Measurements from ENCODE around the gene KLHL22. TPM values are rescaled to one million over a fixed set of nuclear protein-coding genes. Genes with fewer than 3 reads are reported as not detected.

KLHL22 gene
- total and polyA plus RNA-seq, 2 of the 8 experiments (the other 6 are each of a cell fraction or from before 2014, with no cell fraction given) = 9.4 to 16.2 TPM

GRCh38 chr22:20490183-20490940, 5.2 kb downstream of the KLHL22 start:
- Histone ChIP-seq H4K20me1 (replicated peaks in 1 of 2; ENCODE audit: control insufficient read depth in 1 of 2, insufficient read depth in 2 of 2, low read length in 2 of 2) (peaks cover 6 to 13% of the 10 kb centered on the region in 2 experiments), H3K79me2 (ENCODE audit: control insufficient read depth in 1 of 2, insufficient read depth in 2 of 2, low read length in 2 of 2) (no peaks in the 10 kb centered on the region)

More at GRCh38 chr22:20490183-20490940, 5.2 kb downstream of the KLHL22 start:
- no peak overlapping the region for H4K8ac ChIP-seq (ENCODE audit: extremely low read depth, insufficient read depth, low read length)
- no peak for TF ChIP-seq KDM4A (IDR thresholded peaks at IDR 0.05; ENCODE audit: low read depth, low read length, severe bottlenecking)
- no peak overlapping the region for H4K91ac ChIP-seq (replicated peaks; ENCODE audit: insufficient read length, low read length)
- FAIRE-seq (no peak), DNase-seq (ENCODE audit: low read depth in 1 of 2, low spot score in 2 of 2) (no peak)
- H3K27me3 ChIP-seq (replicated peaks in 1 of 4; ENCODE audit: control insufficient read depth in 3 of 4, extremely low read depth in 1 of 4, insufficient read depth in 3 of 4, low read length in 3 of 4) = peaks cover 0 to 12% (median 10%) of the 10 kb centered on the region in 4 experiments; a peak in 5 of 7 replicates
- no peak overlapping the region for H4K5ac ChIP-seq (ENCODE audit: insufficient read length, low read depth, low read length)
- H3K27ac ChIP-seq (ENCODE audit: low read depth, low read length) = no peak overlapping the region
- no peak overlapping the region for H2BK15ac ChIP-seq (ENCODE audit: low read length)
- no peak overlapping the region for H2AFZ ChIP-seq (ENCODE audit: low read length)
- H3K36me3 ChIP-seq (ENCODE audit: control insufficient read depth in 2 of 4, insufficient read depth in 4 of 4, low read length in 3 of 4) = no peaks in the 10 kb centered on the region
- H3K4me2 ChIP-seq (ENCODE audit: insufficient read depth in 1 of 2, low read depth in 2 of 2, low read length in 2 of 2) = no peak overlapping the region
- no peak overlapping the region for H3K23ac ChIP-seq (ENCODE audit: insufficient read length)
- H3K4ac ChIP-seq (replicated peaks; ENCODE audit: insufficient read length, low read depth, low read length) = no peak overlapping the region
- H3K9ac ChIP-seq (replicated peaks in 1 of 4; ENCODE audit: extremely low read depth in 1 of 4, low read depth in 3 of 4, low read length in 3 of 4) = no peak overlapping the region
- POLR2A ChIA-PET (ENCODE audit: partially characterized antibody) = no interaction called here
- H2AK5ac ChIP-seq (ENCODE audit: low read depth, low read length) = no peak overlapping the region
- no peak overlapping the region for H2BK5ac ChIP-seq (ENCODE audit: low read depth, low read length)
- no peak overlapping the region for H3K14ac ChIP-seq (ENCODE audit: insufficient read length)
- H2BK20ac ChIP-seq (ENCODE audit: low read length) = no peak overlapping the region
- peaks cover 0 to 8% (median 3%) of the 10 kb centered on the region in 4 experiments; a peak in 4 of 7 replicates for H3K4me1 ChIP-seq (replicated peaks in 1 of 4; ENCODE audit: control insufficient read depth in 3 of 4, insufficient read depth in 4 of 4, low read length in 3 of 4)
- H3K4me3 ChIP-seq (ENCODE audit: extremely low read depth in 1 of 4, insufficient read depth in 2 of 4, low read depth in 3 of 4, low read length in 4 of 4) = no peak overlapping the region
- peaks cover 7% of the 10 kb centered on the region; the same call in 1 of the 2 replicates for H3K23me2 ChIP-seq (ENCODE audit: low read depth, low read length)
- H3K56ac ChIP-seq (replicated peaks; ENCODE audit: insufficient read length, low read depth, low read length) = no peak overlapping the region
- H3K9me3 ChIP-seq (ENCODE audit: insufficient read depth in 2 of 2, low read depth in 1 of 2, low read length in 1 of 2) = no peaks in the 10 kb centered on the region
- H3K18ac ChIP-seq (ENCODE audit: extremely low read depth, low read length) = no peak overlapping the region
- H2BK12ac ChIP-seq (ENCODE audit: low read depth, low read length) = no peak overlapping the region
- 97% methylated on average over 6 of the region's 6 CpGs; no CpG with 5 or more reads in 1 of the 2 experiments for WGBS, 2 experiments (ENCODE audit: extremely low coverage in 1 of 2, insufficient coverage in 1 of 2, insufficient read length in 1 of 2, insufficient replicate concordance in 2 of 2, low coverage in 1 of 2, low lambda C conversion rate in 2 of 2, missing lambda C conversion rate in 1 of 2)
- CTCF ChIA-PET (ENCODE audit: partially characterized antibody) = interaction anchor here (1.2 to 1.4 kb wide), 2 partner anchors 27 to 34 kb away, joined by 3 to 6 read pairs; no protein-coding TSS in a partner anchor
- H3K79me1 ChIP-seq (ENCODE audit: low read depth, low read length) = peaks cover 7% of the 10 kb centered on the region; the same call in 1 of the 2 replicates
- H2BK120ac ChIP-seq (replicated peaks; ENCODE audit: low read depth, low read length) = no peak overlapping the region

Data from H1 (cell line).